AG09309 (cell line): ENCODE data around the gene NAALADL2.

ENCODE experiments used
- DNase-seq: peaks from one replicate; pipeline ENCODE4 v3.0.0-alpha.2; 2010; ENCODE audit warnings: low read depth
- H3K4me3 ChIP-seq: 2 replicates; pipeline ENCODE4 v1.5.1; 2011; ENCODE audit warnings: mild to moderate bottlenecking, low read depth, low read length, moderate library complexity; ENCODE audit not compliant: control insufficient read depth
- CTCF ChIP-seq: IDR thresholded peaks from 2 replicates; pipeline ENCODE4 v1.5.1; 2011; ENCODE audit warnings: mild to moderate bottlenecking, low read depth, low read length, inconsistent platforms; ENCODE audit not compliant: insufficient read depth, control insufficient read depth; ENCODE audit errors: missing control alignments

Gene NAALADL2

GRCh38 chr3:175336406-175337133 lies 477.4 kb downstream of the NAALADL2 start:
- DNase-seq = no peak
- no peak overlapping the region for H3K4me3 ChIP-seq

GRCh38 chr3:175337631-175338030 lies 478.5 kb downstream of the NAALADL2 start:
- H3K4me3 ChIP-seq = no peak overlapping the region
- no peak for DNase-seq
- no peak for TF ChIP-seq CTCF

More at GRCh38 chr3:175336406-175337133, 477.4 kb downstream of the NAALADL2 start:
- no peak for TF ChIP-seq CTCF

GRCh38 chr3:175338775-175339535 lies 479.8 kb downstream of the NAALADL2 start:
- TF ChIP-seq CTCF = no peak
- H3K4me3 ChIP-seq = no peak overlapping the region
- peak; percentile 64 for DNase-seq

- no peak overlapping the region for H3K4me3 ChIP-seq
- no peak for DNase-seq
- TF ChIP-seq CTCF = no peak
Observed at GRCh38 chr3:175340338-175341015, 481.3 kb downstream of the NAALADL2 start.

- TF ChIP-seq CTCF = no peak
- H3K4me3 ChIP-seq = no peak overlapping the region
- DNase-seq = no peak
Observed at GRCh38 chr3:175342196-175342595, 483.1 kb downstream of the NAALADL2 start.

- H3K4me3 ChIP-seq = no peak overlapping the region
- no peak for TF ChIP-seq CTCF
- DNase-seq = no peak
Observed at GRCh38 chr3:175343946-175344345, 484.8 kb downstream of the NAALADL2 start.
